Erythroblast (primary cell): ENCODE results near the gene SELENON.

Source experiments
- GATA1 ChIP-seq: IDR thresholded peaks from 2 replicates; pipeline ENCODE4 v1.6.1; 2011; ENCODE audit warnings: low read depth, mild to moderate bottlenecking, control low read depth, low read length, moderate library complexity
- POLR2A ChIP-seq: IDR thresholded peaks from 2 replicates; pipeline ENCODE4 v1.6.1; 2011; ENCODE audit warnings: mild to moderate bottlenecking, low read length

- TF ChIP-seq POLR2A: no peak
- no peak for TF ChIP-seq GATA1
These were observed 4.4 kb downstream of the SELENON start for GRCh38 chr1:25804244-25804963.
